Glutamatergic neuron (in vitro differentiated cells): ENCODE data around the gene GRHL1. TPM values are rescaled to one million over a fixed set of nuclear protein-coding genes. Genes with fewer than 3 reads are reported as not detected.

Experiments used
- DNase-seq: peaks from one replicate; pipeline ENCODE4 v3.0.0; 2022
- H3K27ac Mint-ChIP-seq: one replicate; pipeline ENCODE4 v1.8.0; 2020; ENCODE audit warnings: mild to moderate bottlenecking, mixed read lengths, inconsistent platforms; ENCODE audit not compliant: unreplicated experiment
- H3K27me3 Mint-ChIP-seq: one replicate; pipeline ENCODE4 v1.8.0; 2020; ENCODE audit warnings: mild to moderate bottlenecking, moderate library complexity, mixed read lengths, inconsistent platforms; ENCODE audit not compliant: unreplicated experiment
- H3K36me3 Mint-ChIP-seq: one replicate; pipeline ENCODE4 v1.8.0; 2020; ENCODE audit warnings: mild to moderate bottlenecking, mixed read lengths, inconsistent platforms; ENCODE audit not compliant: unreplicated experiment
- H3K4me1 Mint-ChIP-seq: one replicate; pipeline ENCODE4 v1.8.0; 2020; ENCODE audit warnings: mild to moderate bottlenecking, low read depth, mixed read lengths, inconsistent platforms; ENCODE audit not compliant: unreplicated experiment
- H3K4me3 Mint-ChIP-seq: one replicate; pipeline ENCODE4 v1.8.0; 2020; ENCODE audit warnings: mild to moderate bottlenecking, mixed read lengths, inconsistent platforms; ENCODE audit not compliant: unreplicated experiment
- H3K9me3 Mint-ChIP-seq: one replicate; pipeline ENCODE4 v1.8.0; 2020; ENCODE audit warnings: mild to moderate bottlenecking, moderate library complexity, mixed read lengths, inconsistent platforms; ENCODE audit not compliant: unreplicated experiment
- total RNA-seq: library from RNA; stranded (reverse); fragmentation: NEBNext Ultra II Directional; extraction: Animal tissue kit (Norgen Biotek cat#: 25700); gene quantifications from one replicate; pipeline ENCODE4 v1.2.1, GENCODE V29; 2021; ENCODE audit not compliant: unreplicated experiment
- TF ChIP-seq, protein P1 (sequence below): fragments of 200-600 bp; sonication (generic); IDR thresholded peaks from one replicate; pipeline ENCODE4 v1.5.0; 2021; ENCODE audit not compliant: partially characterized antibody, unreplicated experiment

Gene GRHL1
- total RNA-seq, 1 donor from 2014 or later: 4.3 TPM

DNA sequence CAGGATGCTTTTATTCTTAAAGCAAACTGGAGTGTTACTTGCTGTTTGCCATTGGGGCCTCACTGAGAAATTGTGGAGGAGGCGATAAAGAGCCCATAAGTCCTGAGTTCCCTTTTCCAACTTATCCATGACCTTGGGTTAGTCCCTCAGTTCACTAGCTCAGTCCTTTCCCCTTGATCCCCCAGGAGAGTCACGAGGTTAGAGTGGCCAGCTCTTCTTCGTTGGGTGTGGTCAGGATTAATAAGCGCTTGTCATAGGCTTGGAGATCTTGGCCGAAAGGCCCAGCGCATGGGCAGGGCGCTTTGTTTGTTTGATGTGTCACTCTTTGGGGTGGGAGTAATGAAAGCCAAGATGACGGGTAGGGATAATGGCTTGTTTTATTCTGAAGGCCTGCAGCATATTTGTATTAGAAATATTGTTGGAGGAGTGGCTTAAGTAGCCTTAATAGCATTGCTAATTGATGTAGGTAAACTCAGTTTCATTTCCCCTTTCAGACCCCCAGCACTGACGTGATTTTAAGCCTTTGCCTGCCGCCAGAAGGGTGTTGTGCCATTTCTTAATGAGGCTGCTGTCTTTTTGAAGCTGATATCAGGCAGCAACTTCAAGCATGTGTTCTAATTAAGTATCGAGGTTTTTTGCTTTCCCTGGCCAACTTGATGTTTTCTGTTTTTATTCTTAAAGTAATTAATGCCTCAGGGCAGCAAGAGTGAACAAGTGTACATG, 15.7 kb downstream of the GRHL1 start:
- H3K27me3 Mint-ChIP-seq: no peaks in the 10 kb centered on the region
- no peak for DNase-seq

DNA sequence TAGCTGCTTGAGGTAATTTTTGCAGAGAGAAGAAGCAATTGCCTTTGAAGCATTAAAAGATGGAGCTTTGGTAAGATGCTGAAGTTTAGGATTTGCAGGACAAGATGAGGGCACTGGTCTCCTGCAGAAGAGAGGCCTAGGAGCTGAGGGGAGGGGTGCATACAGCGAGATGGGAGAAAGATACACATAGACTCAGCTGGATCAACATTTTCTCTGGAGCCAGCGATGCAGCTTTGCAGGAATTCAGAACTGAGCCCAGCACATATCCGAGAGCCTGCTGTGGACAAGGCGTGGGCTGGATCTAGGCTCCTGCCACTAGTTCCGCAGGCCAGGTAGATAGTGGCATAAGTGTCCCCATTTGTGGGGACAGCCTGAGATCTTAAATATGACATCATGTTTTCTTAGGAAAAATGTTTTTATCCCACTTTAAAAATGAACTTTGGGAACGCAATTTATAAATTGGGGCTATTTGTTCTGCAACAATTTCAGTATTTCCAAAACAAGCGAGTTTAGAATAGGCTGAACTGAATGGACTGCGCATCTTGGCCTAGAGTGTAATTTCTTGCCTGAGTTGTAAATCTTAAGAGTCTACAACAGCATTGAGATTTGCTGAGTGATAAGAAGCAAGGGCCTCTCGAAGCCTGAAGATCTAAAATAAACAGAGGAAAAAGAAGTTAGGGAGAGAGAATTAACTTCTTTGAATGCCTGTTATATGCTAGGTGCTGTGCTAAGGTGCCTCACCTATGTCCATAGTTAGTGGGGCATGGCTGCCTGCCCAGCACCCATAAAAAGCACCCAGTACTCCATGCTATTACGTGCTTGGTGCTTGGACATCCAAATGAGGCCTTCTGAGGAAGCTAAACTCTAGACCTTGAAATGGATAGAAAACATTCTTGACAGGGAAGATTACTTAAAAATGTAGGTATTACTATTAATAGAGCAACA, 17.3 kb downstream of the GRHL1 start:
- Mint-ChIP-seq H3K36me3 (no peaks in the 10 kb centered on the region), H3K4me3 (no peak overlapping the region), H3K27ac (no peak overlapping the region)

More for the DNA sequence above, 15.7 kb downstream of the GRHL1 start:
- H3K27ac Mint-ChIP-seq: no peak overlapping the region
- H3K9me3 Mint-ChIP-seq: peaks cover 2% of the 10 kb centered on the region
- TF ChIP-seq, protein P1, sequence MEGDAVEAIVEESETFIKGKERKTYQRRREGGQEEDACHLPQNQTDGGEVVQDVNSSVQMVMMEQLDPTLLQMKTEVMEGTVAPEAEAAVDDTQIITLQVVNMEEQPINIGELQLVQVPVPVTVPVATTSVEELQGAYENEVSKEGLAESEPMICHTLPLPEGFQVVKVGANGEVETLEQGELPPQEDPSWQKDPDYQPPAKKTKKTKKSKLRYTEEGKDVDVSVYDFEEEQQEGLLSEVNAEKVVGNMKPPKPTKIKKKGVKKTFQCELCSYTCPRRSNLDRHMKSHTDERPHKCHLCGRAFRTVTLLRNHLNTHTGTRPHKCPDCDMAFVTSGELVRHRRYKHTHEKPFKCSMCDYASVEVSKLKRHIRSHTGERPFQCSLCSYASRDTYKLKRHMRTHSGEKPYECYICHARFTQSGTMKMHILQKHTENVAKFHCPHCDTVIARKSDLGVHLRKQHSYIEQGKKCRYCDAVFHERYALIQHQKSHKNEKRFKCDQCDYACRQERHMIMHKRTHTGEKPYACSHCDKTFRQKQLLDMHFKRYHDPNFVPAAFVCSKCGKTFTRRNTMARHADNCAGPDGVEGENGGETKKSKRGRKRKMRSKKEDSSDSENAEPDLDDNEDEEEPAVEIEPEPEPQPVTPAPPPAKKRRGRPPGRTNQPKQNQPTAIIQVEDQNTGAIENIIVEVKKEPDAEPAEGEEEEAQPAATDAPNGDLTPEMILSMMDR: no peak
- no peak overlapping the region for H3K4me3 Mint-ChIP-seq
- H3K4me1 Mint-ChIP-seq: peaks cover 11% of the 10 kb centered on the region
- H3K36me3 Mint-ChIP-seq: no peaks in the 10 kb centered on the region

DNA sequence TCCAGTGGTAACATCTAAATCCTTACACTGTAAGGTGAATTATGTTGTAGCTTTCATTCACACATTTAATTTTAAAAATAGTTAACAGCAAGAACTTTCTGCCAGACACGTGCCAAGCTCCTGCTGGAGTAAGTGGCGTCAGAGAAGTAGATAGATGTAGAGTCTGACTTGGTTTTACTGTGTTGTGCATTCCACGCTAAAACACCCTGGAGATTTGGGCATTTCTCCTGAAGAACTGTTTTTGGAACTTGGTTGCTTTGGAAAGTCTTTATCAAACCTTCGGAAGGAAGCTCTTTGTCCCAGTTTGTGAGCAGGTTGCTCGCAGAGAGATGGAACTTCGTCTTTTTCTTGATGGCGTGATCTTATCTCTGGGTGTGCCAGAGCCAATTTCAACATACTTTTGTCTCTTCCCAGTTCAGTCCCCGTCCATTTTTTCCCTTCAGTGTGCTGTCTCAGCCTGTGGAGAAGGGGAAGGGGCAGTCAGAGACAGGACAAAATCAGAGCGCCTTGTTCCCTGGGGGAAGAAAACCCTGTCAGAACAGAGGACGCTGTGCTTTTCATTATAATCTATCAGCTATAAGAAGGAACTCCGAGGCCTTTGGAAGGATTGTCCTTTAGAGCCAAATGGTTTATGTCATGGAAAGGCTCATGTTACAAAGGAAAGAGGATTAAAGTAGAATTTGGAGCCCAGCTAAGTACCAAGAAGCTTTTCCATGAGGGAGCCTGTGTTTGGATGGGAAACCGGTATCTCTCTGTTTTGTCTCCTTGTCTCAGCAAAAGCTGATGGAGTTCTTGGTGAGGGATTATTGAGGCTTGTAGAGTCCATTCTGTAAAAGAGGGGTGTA, 18.9 kb downstream of the GRHL1 start:
- TF ChIP-seq, protein P1: no peak
- H3K4me1 Mint-ChIP-seq: peaks cover 11% of the 10 kb centered on the region
- H3K27ac Mint-ChIP-seq: no peak overlapping the region
- H3K9me3 Mint-ChIP-seq: peaks cover 2% of the 10 kb centered on the region
- H3K4me3 Mint-ChIP-seq: no peak overlapping the region
- H3K36me3 Mint-ChIP-seq: no peaks in the 10 kb centered on the region
- no peak for DNase-seq
- no peaks in the 10 kb centered on the region for H3K27me3 Mint-ChIP-seq

More for the DNA sequence above, 17.3 kb downstream of the GRHL1 start:
- TF ChIP-seq, protein P1: no peak
- Mint-ChIP-seq H3K27me3 (no peaks in the 10 kb centered on the region), H3K9me3 (peaks cover 2% of the 10 kb centered on the region), H3K4me1 (peaks cover 11% of the 10 kb centered on the region)
- no peak for DNase-seq

DNA sequence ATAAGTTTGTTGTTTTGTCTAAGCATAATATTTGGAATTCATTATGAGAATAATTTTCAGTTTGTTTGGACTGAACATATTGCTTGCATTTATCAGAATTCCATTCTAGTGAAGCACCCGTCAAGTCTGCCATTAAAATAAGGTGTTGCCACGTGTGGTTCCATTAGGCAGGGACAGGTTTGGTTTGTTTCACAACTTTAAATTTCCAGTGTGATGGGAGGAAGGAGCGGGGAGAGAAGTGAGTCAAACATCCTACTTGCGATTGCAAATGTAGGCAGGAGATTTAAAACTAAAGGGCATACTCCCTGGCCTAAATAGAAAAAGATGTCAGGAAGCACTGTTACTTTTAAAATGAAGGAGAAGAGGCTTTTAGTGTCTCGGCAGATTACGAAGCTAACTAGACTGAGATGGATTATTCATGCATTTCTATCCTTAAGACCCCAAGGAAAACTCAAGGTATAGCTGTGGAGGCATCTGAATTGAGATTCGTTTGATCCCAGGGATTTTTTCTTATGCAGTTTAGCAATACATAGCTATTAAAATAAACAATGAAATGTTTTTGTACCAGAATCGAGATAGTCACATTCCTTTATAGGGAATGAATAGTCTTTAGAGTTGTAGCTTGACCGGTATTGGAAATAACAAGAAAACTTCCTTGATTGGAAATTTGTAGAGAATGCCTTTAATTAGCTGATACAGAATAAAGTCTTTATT, 19.8 kb downstream of the GRHL1 start:
- no peaks in the 10 kb centered on the region for H3K36me3 Mint-ChIP-seq
- no peak overlapping the region for H3K27ac Mint-ChIP-seq
- H3K4me3 Mint-ChIP-seq: no peak overlapping the region
- DNase-seq: no peak
- TF ChIP-seq, protein P1: no peak
- H3K4me1 Mint-ChIP-seq: peaks cover 11% of the 10 kb centered on the region
- H3K27me3 Mint-ChIP-seq: no peaks in the 10 kb centered on the region
- H3K9me3 Mint-ChIP-seq: peaks cover 2% of the 10 kb centered on the region
